ENCODE measurements around the gene GRAMD1C. TPM values are rescaled to one million over a fixed set of nuclear protein-coding genes. Genes with fewer than 3 reads are reported as not detected.

GRAMD1C gene
- total RNA-seq, result 10 to 100 TPM in 1 of 7 donors, 1 to 10 TPM in 5, under 1 TPM in 1; 0.35 to 10.7 (median 1.8) TPM
- polyA plus RNA-seq, result 1 to 10 TPM in 1 of 2 donors, under 1 TPM in 1; 0.75 to 1.9 TPM
- long read RNA-seq, donor 1, partial matches to known transcripts, result 1 of 3 reads
- long read RNA-seq, donor 1, other reads (novel, unspliced or antisense), result 2 of 3 reads
- long read RNA-seq, donor 2, partial matches to known transcripts, result 0 of 1 reads
- long read RNA-seq, donor 2, other reads (novel, unspliced or antisense), result 0 of 1 reads
- long read RNA-seq, donor 3, partial matches to known transcripts, result 0 of 1 reads
- long read RNA-seq, donor 3, other reads (novel, unspliced or antisense), result 1 of 1 reads

DNA sequence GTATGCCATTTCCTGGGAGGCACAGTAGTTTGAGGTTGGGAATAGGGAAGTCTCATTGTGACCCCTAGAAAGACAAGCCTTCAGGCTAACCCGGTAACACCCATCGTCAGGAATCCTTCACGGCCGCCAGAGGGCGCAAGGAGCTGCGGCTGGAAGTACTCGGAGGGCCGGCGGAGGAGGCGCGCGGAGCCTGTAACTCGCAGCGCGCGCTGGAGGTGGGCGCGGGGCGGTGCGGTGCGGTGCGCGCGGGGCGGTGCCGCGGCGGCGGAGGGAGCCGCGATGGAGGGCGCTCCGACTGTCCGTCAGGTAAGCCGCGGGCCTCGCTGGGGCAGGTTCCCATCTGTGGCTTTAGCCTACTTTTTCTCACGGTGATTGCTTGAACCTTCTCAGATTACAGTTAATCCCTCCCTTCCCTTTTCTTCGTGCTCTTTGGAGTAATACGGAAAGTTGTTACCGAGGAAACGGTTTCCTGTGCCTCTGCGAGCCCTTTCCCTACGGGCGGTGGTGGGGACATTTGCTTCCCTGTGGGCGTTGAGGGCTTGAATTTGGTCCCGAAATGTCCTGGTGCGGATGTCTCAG, at the start of gene GRAMD1C:
TSS of gene GRAMD1C (plus strand) at position 158 of the 579 bp plus-strand sequence. CDS start at position 280, 122 bp downstream.
- intact Hi-C loops (cut with DNase I), result loop anchor here in 1 of 4 donors (10.0 kb wide), 1 partner anchor 76 kb away; no protein-coding TSS in a partner anchor
- peak; percentile 78 to 88 (median 82) for DNase-seq
- Histone ChIP-seq H3K9me3 (no peaks in the 10 kb centered on the region), H3K4me3 (peak within 1 kb of the TSS; percentile 48), H3K4me1 (ENCODE audit: insufficient read depth) (no peaks in the 10 kb centered on the region), H3K27me3 (no peaks in the 10 kb centered on the region), H3K27ac (no peak within 1 kb of the TSS), H3K36me3 (no peaks in the 10 kb centered on the region)
- TF ChIP-seq, protein P1, sequence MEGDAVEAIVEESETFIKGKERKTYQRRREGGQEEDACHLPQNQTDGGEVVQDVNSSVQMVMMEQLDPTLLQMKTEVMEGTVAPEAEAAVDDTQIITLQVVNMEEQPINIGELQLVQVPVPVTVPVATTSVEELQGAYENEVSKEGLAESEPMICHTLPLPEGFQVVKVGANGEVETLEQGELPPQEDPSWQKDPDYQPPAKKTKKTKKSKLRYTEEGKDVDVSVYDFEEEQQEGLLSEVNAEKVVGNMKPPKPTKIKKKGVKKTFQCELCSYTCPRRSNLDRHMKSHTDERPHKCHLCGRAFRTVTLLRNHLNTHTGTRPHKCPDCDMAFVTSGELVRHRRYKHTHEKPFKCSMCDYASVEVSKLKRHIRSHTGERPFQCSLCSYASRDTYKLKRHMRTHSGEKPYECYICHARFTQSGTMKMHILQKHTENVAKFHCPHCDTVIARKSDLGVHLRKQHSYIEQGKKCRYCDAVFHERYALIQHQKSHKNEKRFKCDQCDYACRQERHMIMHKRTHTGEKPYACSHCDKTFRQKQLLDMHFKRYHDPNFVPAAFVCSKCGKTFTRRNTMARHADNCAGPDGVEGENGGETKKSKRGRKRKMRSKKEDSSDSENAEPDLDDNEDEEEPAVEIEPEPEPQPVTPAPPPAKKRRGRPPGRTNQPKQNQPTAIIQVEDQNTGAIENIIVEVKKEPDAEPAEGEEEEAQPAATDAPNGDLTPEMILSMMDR (IDR thresholded peaks at IDR 0.05), result peak; percentile 71 to 77 (median 75)
- no peak for TF ChIP-seq EP300 (IDR thresholded peaks at IDR 0.05)
- WGBS, 3 donors, result 0 to 1% (median 0%) methylated on average over 47 to 48 of the region's 48 CpGs

DNA sequence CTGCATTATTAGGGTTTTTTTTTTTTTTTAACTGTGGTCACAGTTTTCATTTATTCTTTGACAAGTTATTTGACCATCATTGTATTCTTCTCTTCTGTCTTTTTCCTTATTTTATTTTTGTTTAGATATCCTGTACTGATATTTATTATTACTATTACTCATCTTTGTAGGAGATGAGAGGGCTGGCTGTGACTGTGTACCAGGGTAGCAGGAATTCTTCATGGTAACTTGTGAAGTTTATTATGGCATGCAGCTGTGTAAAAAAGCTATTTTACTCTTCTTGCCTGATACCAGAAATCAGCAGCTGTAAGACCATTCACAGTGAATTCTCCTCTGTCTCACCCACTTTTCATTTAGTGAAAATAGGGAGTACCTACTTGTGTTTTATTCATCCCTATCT, 47.2 kb upstream of the GRAMD1C start:
- no peaks in the 10 kb centered on the region for H3K4me1 ChIP-seq (ENCODE audit: insufficient read depth)
- no peaks in the 10 kb centered on the region for H3K27me3 ChIP-seq
- DNase-seq, result no peak
- no peak for TF ChIP-seq EP300 (IDR thresholded peaks at IDR 0.05)
- TF ChIP-seq POLR2A (IDR thresholded peaks at IDR 0.05), result no peak
- TF ChIP-seq, protein P1 (IDR thresholded peaks at IDR 0.05), result no peak
- no peak overlapping the region for H3K27ac ChIP-seq
- no peak overlapping the region for H3K4me3 ChIP-seq
- H3K36me3 ChIP-seq, result no peaks in the 10 kb centered on the region
- intact Hi-C loops (cut with DNase I), result no loop called here
- no peaks in the 10 kb centered on the region for H3K9me3 ChIP-seq

DNA sequence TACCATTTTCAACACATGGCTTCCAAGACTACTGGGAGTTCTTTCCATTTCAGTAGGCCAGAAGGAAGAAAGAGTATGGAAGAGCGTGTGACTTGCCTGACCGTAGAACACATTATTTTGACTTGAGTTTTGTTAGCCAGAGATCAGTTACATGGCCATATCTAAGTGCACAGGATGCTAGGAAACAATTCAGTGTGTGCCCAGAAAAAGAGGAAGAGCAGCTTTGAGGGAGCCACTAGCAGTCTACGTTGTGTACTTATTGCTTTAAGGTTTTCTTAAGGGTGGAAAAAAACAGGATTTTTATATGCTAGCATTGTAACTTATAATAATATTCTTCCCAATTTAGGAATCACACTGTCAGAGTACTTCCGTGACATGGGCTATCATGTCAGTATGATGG, 44.1 kb upstream of the GRAMD1C start:
- intact Hi-C loops (cut with DNase I), result no loop called here
- TF ChIP-seq, protein P1 (IDR thresholded peaks at IDR 0.05), result no peak
- no peak for TF ChIP-seq POLR2A (IDR thresholded peaks at IDR 0.05)
- TF ChIP-seq EP300 (IDR thresholded peaks at IDR 0.05), result no peak
- WGBS, 3 donors, result 88 to 95% (median 95%) methylated on average over 4 of the region's 4 CpGs

DNA sequence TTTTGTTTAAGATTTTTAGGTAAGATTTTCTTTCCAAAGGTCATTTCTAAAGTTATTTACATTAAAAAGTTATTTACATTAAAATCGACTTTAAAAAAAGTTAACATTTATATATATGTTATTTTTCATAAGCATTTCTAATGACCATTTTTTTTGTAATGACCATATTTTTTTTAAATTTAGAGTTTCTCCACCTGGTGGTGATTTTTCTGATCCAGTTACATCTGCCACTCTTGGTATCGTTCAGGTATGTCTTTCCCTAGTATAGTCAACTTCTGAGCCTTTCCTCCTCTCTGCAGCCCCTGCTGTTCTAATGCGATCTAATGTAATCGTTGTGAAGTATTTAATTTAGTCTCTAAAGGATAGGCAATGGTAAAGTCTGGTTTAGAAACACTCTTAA, 42.9 kb upstream of the GRAMD1C start:
- TF ChIP-seq EP300 (IDR thresholded peaks at IDR 0.05) (no peak), POLR2A (IDR thresholded peaks at IDR 0.05) (no peak)
- TF ChIP-seq, protein P1 (IDR thresholded peaks at IDR 0.05), result no peak
- intact Hi-C loops (cut with DNase I), result no loop called here
- no peak overlapping the region for H3K4me3 ChIP-seq
- no peaks in the 10 kb centered on the region for H3K9me3 ChIP-seq
- WGBS, 3 donors, result 86 to 92% (median 87%) methylated on average over 4 of the region's 4 CpGs
- DNase-seq, result no peak
- H3K4me1 ChIP-seq (ENCODE audit: insufficient read depth), result no peaks in the 10 kb centered on the region
- H3K27ac ChIP-seq, result no peak overlapping the region
- H3K27me3 ChIP-seq, result no peaks in the 10 kb centered on the region
- no peaks in the 10 kb centered on the region for H3K36me3 ChIP-seq

More for the DNA sequence above, 44.1 kb upstream of the GRAMD1C start:
- no peaks in the 10 kb centered on the region for H3K4me1 ChIP-seq (ENCODE audit: insufficient read depth)
- no peak overlapping the region for H3K4me3 ChIP-seq
- no peak overlapping the region for H3K27ac ChIP-seq
- H3K9me3 ChIP-seq, result no peaks in the 10 kb centered on the region
- no peaks in the 10 kb centered on the region for H3K36me3 ChIP-seq
- DNase-seq, result no peak
- H3K27me3 ChIP-seq, result no peaks in the 10 kb centered on the region

Data from ovary (tissue), 10 donors.